Measurements from ENCODE around the gene OSBPL8.

Gene OSBPL8

DNA sequence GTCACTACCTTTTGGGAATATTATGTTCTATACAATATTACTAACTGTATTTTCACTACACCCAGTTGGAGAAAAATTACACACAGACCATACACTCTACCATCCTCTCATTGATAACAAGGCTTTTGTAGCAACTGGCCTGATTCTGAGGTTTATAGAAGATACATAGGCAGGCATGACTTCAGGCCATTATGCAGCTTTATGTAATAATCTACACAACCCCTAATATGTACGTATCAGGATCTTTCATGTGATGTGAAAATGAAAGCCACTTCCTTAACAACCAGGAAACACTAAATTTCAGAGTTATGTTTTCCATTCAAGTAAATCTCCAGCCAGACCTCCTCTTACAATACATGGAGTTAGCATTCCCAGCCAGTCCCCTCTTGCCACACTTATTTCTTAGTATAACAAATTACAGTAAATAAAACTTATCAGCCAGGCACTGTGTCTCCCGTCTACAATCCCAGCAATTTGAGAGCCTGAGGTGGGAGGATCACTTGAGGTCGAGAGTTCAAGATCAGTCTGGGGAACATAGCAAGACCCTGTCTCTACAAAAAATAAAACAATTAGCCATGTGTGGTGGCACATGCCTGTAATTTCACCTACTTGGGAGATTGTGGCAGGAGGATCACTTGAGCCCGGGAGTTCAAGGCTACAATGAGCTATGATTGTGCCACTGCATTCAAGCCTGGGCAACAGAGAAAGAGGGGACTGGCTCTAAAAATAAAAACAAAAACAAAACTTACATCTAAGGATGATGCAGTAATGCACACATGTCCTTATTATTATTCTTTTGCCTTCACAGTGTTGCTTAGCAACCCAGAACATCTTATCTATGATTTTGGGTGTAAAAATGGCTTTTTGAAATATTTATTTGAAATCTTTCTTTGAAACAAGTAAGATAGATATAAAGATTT, 10.4 kb upstream of the OSBPL8 start:
- Histone ChIP-seq H3K4me1 (ENCODE audit: control insufficient read depth, insufficient read depth, low read length) (peaks cover 3% of the 10 kb centered on the region), H3K9me3 (ENCODE audit: control insufficient read depth, low read length) (no peaks in the 10 kb centered on the region), H3K4me3 (ENCODE audit: low read length) (no peak overlapping the region), H3K9ac (ENCODE audit: low read length) (no peak overlapping the region), H3K36me3 (ENCODE audit: control insufficient read depth, insufficient read depth, low read length, severe bottlenecking) (no peaks in the 10 kb centered on the region), H3K27me3 (replicated peaks; ENCODE audit: control insufficient read depth, insufficient read depth, low read length) (no peaks in the 10 kb centered on the region)
- DNase-seq (ENCODE audit: low read depth): no peak

DNA sequence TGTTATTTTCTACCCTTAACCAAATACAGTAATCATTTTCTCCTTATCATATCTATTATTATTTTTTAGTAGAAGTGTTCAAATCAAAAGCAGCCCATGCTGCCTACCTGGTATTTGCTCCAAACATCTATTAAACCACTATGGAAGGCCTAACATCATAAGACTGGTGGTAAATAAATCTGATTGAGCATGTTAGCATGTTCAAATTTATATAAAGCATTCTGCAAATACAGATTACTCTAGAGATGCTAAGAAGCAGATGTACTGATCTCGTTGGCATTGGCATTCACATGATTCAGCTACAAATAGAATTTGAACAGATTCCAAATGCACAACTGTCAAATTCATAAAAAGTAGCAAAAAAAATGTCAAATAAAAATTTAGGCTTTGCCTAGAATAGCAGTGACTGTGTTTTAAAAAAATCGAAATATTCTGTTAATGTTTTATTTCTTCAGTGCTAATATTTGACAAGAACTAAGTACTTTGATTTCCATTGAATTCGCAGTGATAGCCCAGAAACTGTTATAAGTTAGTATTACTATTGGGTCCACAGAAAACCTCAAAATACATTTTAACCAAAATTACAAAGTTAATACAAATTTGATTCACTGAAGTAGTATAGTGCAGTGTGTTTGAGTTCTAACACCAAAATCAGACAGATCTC, 9.4 kb upstream of the OSBPL8 start:
- Histone ChIP-seq H3K4me3 (ENCODE audit: low read length) (no peak overlapping the region), H3K9me3 (ENCODE audit: control insufficient read depth, low read length) (no peaks in the 10 kb centered on the region), H3K4me1 (ENCODE audit: control insufficient read depth, insufficient read depth, low read length) (peaks cover 3% of the 10 kb centered on the region), H3K36me3 (ENCODE audit: control insufficient read depth, insufficient read depth, low read length, severe bottlenecking) (no peaks in the 10 kb centered on the region), H3K27me3 (replicated peaks; ENCODE audit: control insufficient read depth, insufficient read depth, low read length) (no peaks in the 10 kb centered on the region), H3K9ac (ENCODE audit: low read length) (no peak overlapping the region)
- no peak for DNase-seq (ENCODE audit: low read depth)

GRCh38 chr12:76568130-76568529, 8.6 kb upstream of the OSBPL8 start:
- Histone ChIP-seq H3K36me3 (ENCODE audit: control insufficient read depth, insufficient read depth, low read length, severe bottlenecking) (no peaks in the 10 kb centered on the region), H3K9me3 (ENCODE audit: control insufficient read depth, low read length) (no peaks in the 10 kb centered on the region), H3K27me3 (replicated peaks; ENCODE audit: control insufficient read depth, insufficient read depth, low read length) (no peaks in the 10 kb centered on the region), H3K4me3 (ENCODE audit: low read length) (no peak overlapping the region), H3K4me1 (ENCODE audit: control insufficient read depth, insufficient read depth, low read length) (peaks cover 6% of the 10 kb centered on the region), H3K9ac (ENCODE audit: low read length) (no peak overlapping the region)
- DNase-seq (ENCODE audit: low read depth): no peak

DNA sequence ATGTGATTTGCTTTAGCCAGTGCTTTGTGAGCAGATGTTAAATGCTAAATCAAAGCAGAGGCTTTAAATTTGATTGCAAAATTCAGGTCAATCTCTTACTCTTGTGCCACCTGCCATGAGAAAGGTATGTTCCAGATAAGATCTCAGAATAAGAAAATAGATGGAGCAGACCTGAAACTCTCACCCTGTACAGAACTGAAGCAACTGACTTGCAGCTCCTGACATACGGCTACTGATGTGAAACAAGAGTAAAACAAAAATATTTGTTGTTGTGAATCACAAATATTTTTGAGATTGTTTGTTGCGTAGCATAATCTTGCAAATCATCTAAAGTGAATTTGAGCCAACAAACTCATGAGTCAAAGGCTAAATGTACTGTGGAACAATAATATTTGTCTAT, 3.5 kb upstream of the OSBPL8 start:
- H3K4me1 ChIP-seq (ENCODE audit: control insufficient read depth, insufficient read depth, low read length): peaks cover 20% of the 10 kb centered on the region
- DNase-seq (ENCODE audit: low read depth): no peak

GRCh38 chr12:76562130-76562529, 2.6 kb upstream of the OSBPL8 start:
- peak overlapping the region; percentile 44 for H3K4me3 ChIP-seq (ENCODE audit: low read length)
- H3K4me1 ChIP-seq (ENCODE audit: control insufficient read depth, insufficient read depth, low read length): peaks cover 28% of the 10 kb centered on the region
- H3K27me3 ChIP-seq (replicated peaks; ENCODE audit: control insufficient read depth, insufficient read depth, low read length): no peaks in the 10 kb centered on the region
- no peak for DNase-seq (ENCODE audit: low read depth)
- H3K9me3 ChIP-seq (ENCODE audit: control insufficient read depth, low read length): no peaks in the 10 kb centered on the region
- H3K9ac ChIP-seq (ENCODE audit: low read length): peak overlapping the region; percentile 42
- no peaks in the 10 kb centered on the region for H3K36me3 ChIP-seq (ENCODE audit: control insufficient read depth, insufficient read depth, low read length, severe bottlenecking)

More for the DNA sequence above, 3.5 kb upstream of the OSBPL8 start:
- Histone ChIP-seq H3K9ac (ENCODE audit: low read length) (no peak overlapping the region), H3K9me3 (ENCODE audit: control insufficient read depth, low read length) (no peaks in the 10 kb centered on the region), H3K36me3 (ENCODE audit: control insufficient read depth, insufficient read depth, low read length, severe bottlenecking) (no peaks in the 10 kb centered on the region), H3K4me3 (ENCODE audit: low read length) (peak overlapping the region; percentile 44), H3K27me3 (replicated peaks; ENCODE audit: control insufficient read depth, insufficient read depth, low read length) (no peaks in the 10 kb centered on the region)

DNA sequence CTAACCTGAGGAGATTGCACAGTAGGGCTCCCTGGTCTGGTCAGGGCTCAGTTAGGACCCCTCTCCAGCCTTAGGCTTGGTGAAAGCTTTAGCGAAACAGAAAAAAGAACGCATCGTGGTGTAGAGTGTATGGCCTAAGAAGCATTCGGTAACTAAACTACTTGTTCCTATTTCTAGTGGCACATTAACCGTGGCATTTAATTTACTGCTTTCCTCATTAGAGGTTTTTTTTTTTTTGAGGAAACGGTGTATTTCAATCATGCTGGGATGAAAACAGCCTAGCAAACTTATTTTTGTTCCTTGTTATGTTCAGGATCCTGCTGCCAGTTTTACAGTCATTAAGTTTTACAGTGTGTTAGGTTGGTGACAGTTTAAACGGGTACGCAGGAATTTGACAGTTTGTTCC, 518 bp upstream of the OSBPL8 start:
- DNase-seq (ENCODE audit: low read depth): no peak
- no peaks in the 10 kb centered on the region for H3K9me3 ChIP-seq (ENCODE audit: control insufficient read depth, low read length)

GRCh38 chr12:76558684-76559399, 729 bp downstream of the OSBPL8 start:
- DNase-seq (ENCODE audit: low read depth): peak; percentile 66
- Histone ChIP-seq H3K4me3 (ENCODE audit: low read length) (peak overlapping the region; percentile 99), H3K4me1 (ENCODE audit: control insufficient read depth, insufficient read depth, low read length) (peaks cover 54% of the 10 kb centered on the region)

More for the DNA sequence above, 518 bp upstream of the OSBPL8 start:
- Histone ChIP-seq H3K9ac (ENCODE audit: low read length) (peak overlapping the region; percentile 90), H3K4me3 (ENCODE audit: low read length) (peak overlapping the region; percentile 99), H3K4me1 (ENCODE audit: control insufficient read depth, insufficient read depth, low read length) (peaks cover 45% of the 10 kb centered on the region), H3K27me3 (replicated peaks; ENCODE audit: control insufficient read depth, insufficient read depth, low read length) (no peaks in the 10 kb centered on the region), H3K36me3 (ENCODE audit: control insufficient read depth, insufficient read depth, low read length, severe bottlenecking) (no peaks in the 10 kb centered on the region)

DNA sequence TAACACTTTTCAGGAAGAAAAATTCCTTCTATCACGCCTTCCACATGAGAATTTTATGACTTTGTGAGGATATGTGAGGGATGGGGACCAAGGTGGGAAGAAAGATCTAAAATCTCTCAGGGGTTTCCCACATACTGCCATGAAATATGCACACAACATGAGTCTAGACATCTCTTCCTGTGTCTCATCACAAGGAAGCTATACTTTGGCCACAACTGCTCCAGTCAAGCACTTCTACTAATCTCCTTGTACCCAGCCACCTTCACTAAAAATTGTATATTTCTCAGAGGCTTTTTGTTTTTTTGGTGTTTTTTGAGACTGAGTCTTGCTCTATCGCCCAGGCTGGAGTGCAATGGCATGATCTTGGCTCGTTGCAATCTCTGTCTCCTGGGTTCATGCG, 3.2 kb downstream of the OSBPL8 start:
- DNase-seq (ENCODE audit: low read depth): no peak
- no peaks in the 10 kb centered on the region for H3K27me3 ChIP-seq (replicated peaks; ENCODE audit: control insufficient read depth, insufficient read depth, low read length)
- peaks cover 44% of the 10 kb centered on the region for H3K4me1 ChIP-seq (ENCODE audit: control insufficient read depth, insufficient read depth, low read length)
- no peaks in the 10 kb centered on the region for H3K9me3 ChIP-seq (ENCODE audit: control insufficient read depth, low read length)
- H3K36me3 ChIP-seq (ENCODE audit: control insufficient read depth, insufficient read depth, low read length, severe bottlenecking): no peaks in the 10 kb centered on the region
- H3K4me3 ChIP-seq (ENCODE audit: low read length): no peak overlapping the region
- no peak overlapping the region for H3K9ac ChIP-seq (ENCODE audit: low read length)

More at GRCh38 chr12:76558684-76559399, 729 bp downstream of the OSBPL8 start:
- Histone ChIP-seq H3K9ac (ENCODE audit: low read length) (peak overlapping the region; percentile 90), H3K36me3 (ENCODE audit: control insufficient read depth, insufficient read depth, low read length, severe bottlenecking) (no peaks in the 10 kb centered on the region), H3K27me3 (replicated peaks; ENCODE audit: control insufficient read depth, insufficient read depth, low read length) (no peaks in the 10 kb centered on the region), H3K9me3 (ENCODE audit: control insufficient read depth, low read length) (no peaks in the 10 kb centered on the region)

DNA sequence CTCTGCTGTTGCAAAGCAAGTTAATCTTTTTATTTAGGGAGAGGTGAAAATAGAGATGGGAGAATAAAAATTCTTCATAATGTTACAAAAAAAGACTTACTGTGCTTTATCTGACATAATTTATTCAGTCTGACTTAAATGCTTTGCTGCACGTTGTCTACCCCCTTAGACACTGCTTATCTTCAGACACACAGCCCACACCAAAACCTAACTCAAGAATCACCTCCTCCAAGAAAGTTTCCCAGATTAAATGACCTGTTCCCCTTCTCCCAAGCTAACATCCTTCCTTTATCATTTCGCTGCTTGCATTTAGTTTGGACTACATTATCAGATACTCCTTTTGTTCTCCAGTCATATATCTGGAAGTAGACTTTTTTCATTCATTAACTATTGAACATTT, 3.8 kb downstream of the OSBPL8 start:
- Histone ChIP-seq H3K9ac (ENCODE audit: low read length) (no peak overlapping the region), H3K36me3 (ENCODE audit: control insufficient read depth, insufficient read depth, low read length, severe bottlenecking) (no peaks in the 10 kb centered on the region), H3K4me1 (ENCODE audit: control insufficient read depth, insufficient read depth, low read length) (peaks cover 44% of the 10 kb centered on the region), H3K9me3 (ENCODE audit: control insufficient read depth, low read length) (no peaks in the 10 kb centered on the region), H3K27me3 (replicated peaks; ENCODE audit: control insufficient read depth, insufficient read depth, low read length) (no peaks in the 10 kb centered on the region), H3K4me3 (ENCODE audit: low read length) (no peak overlapping the region)
- DNase-seq (ENCODE audit: low read depth): no peak

GRCh38 chr12:76555231-76555767, 4.3 kb downstream of the OSBPL8 start:
- Histone ChIP-seq H3K9me3 (ENCODE audit: control insufficient read depth, low read length) (no peaks in the 10 kb centered on the region), H3K4me1 (ENCODE audit: control insufficient read depth, insufficient read depth, low read length) (peaks cover 44% of the 10 kb centered on the region), H3K4me3 (ENCODE audit: low read length) (no peak overlapping the region), H3K9ac (ENCODE audit: low read length) (no peak overlapping the region), H3K27me3 (replicated peaks; ENCODE audit: control insufficient read depth, insufficient read depth, low read length) (no peaks in the 10 kb centered on the region), H3K36me3 (ENCODE audit: control insufficient read depth, insufficient read depth, low read length, severe bottlenecking) (no peaks in the 10 kb centered on the region)
- DNase-seq (ENCODE audit: low read depth): no peak

Measured in adipocyte (in vitro differentiated cells).